ENCODE data around the gene PPP2R3C. TPM values are rescaled to one million over a fixed set of nuclear protein-coding genes. Genes with fewer than 3 reads are reported as not detected.
A peak's percentile ranks its signal among the peaks of the same experiment; 100 is the strongest.
"Not testable (repeated sequence)": the region's sequence is repeated elsewhere in the genome, so short reads cannot be mapped to it uniquely, and the experiment has no call there.

PPP2R3C gene
- total RNA-seq, 2 donors from 2014 or later: 40.3 to 57.2 TPM

DNA sequence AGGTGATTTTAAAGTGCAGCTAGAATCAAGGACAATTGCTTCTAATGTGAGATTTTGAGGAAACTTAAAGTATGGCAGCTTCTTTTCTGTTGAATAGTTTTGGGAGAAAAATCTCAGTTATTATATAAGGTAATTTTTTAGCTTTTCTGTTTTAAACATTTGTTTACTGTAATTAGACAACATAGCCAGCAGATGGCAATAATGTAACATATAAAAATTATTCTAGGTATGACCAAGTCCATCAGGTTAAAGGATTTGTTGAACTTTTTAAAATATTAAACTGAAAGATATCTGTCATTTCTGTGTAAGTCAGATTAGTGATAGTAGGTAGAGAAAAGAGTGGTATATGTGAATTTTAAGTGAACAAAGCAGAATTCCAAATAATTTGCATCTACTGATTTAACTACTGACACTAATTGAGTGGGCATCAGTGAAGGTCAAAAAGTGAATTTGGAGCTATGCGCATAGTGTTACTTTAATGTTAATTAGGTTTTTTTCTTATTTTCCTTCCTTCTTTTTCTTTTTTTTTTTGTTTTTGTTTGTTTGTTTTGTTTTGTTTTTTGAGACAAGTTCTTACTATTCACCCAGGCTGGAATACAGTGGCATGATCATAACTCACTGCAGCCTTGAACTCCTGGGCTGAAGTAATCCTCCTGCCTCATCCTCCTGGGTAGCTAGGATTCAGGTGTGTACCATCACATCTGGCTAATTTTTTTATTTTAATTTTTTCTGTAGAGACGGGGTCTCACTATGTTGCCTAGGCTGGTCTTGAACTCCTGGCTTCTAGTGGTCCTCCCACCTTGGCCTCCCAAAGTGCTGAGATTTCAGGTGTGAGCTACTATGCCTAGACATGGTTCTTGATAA is 19.2 kb upstream of the PPP2R3C start:
- peaks cover 0 to 2% of the 10 kb centered on the region in 2 donors for H3K36me3 Mint-ChIP-seq
- DNase-seq (ENCODE audit: low spot score in 2 of 2) (no peak), ATAC-seq (no peak)
- H3K9me3 Mint-ChIP-seq: no peaks in the 10 kb centered on the region
- no peak overlapping the region for H3K27ac Mint-ChIP-seq

DNA sequence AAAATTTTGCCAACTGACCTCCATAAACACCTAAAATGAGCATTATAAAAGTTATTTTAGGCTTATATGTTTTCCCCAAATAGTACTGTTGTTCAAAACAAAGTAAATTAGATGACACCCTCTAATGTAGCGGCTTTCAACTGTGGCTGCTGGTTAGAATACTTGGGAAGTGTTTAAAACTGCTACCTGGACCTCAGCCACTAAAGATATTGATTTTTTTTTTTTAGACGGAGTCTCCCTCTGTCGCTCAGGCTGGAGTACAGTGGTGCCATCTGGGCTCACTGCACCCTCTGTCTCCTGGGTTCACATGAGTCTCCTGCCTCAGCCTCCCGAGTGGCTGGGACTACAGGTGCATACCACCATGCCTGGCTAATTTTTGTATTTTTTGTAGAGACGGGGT is 16.8 kb upstream of the PPP2R3C start:
- DNase-seq (ENCODE audit: low spot score in 2 of 2) (no peak), ATAC-seq (no peak)
- Mint-ChIP-seq H3K9me3 (no peaks in the 10 kb centered on the region), H3K27ac (no peak overlapping the region), H3K36me3 (peaks cover under 1 to 17% of the 10 kb centered on the region in 2 donors)

DNA sequence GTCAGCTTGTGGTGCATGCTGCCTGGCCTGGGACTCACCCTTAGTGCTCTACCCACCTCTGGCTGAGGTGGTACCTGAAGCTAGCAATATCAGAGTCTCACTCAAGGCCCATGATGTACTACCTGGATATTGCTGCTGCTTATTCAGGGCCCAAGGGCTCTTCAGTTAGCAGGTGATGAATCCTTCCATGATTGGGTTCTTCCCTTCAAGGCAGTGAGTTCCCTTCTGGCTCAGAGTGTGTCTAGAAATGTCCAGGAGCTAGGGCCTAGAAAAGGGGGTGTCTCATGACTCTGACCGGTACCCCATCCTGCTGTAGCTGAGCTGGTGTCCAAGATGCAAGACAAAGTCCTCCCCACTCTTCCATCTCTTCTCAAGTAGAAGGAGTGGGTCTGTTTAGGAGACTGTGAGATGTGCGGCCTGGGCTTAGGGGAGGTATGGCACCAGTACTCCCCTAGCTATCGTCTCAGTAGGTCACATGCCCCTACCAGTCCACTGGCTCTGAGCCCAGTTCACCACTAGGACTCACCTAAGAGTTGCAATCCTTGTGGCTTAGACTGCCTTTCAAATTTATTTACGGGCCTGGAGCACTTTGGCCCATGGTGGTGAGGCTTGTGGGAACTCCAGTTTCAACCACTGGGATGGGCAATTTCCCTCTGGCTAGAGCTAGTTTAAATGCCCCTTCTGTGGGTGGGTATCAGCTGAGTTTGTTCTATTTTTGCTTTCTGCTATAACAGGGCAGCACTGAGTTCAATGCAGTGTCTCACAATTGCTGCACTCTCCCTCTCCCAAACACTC is 12.7 kb upstream of the PPP2R3C start:
- DNase-seq (ENCODE audit: low spot score in 2 of 2) (no peak), ATAC-seq (no peak)
- peak overlapping the region; percentile 77 to 91 for H3K27ac Mint-ChIP-seq
- H3K9me3 Mint-ChIP-seq: no peaks in the 10 kb centered on the region
- peaks cover 6 to 43% of the 10 kb centered on the region in 2 donors for H3K36me3 Mint-ChIP-seq

- ATAC-seq: no peak
- peak overlapping the region; percentile 77 to 91 for H3K27ac Mint-ChIP-seq
- DNase-seq (ENCODE audit: low spot score in 2 of 2): no peak
- H3K36me3 Mint-ChIP-seq: peaks cover 6 to 51% of the 10 kb centered on the region in 2 donors
- no peaks in the 10 kb centered on the region for H3K9me3 Mint-ChIP-seq
Observed at GRCh38 chr14:35133542-35134328, 11.9 kb upstream of the PPP2R3C start.

DNA sequence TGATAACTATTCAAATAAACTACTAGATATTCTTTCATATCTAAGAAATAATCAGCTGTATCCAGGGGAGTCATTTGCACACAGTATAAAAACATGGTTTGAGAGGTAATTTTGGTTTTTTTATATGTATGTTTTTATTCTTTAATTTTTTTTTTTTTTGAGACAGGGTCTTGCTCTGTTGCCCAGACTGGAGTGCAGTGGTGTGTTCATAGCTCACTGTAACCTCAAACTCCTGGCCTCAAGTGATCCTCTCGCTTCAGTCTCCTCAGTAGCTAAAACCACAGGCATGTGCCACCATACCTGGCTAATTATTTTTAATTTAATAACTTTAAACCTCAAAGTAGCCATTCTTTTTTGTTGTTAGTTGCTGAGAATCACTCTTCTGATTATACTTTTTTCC is 2.3 kb upstream of the PPP2R3C start:
- Mint-ChIP-seq H3K27ac (peak overlapping the region in 1 of 2 donors; percentile 99), H3K9me3 (no peaks in the 10 kb centered on the region), H3K36me3 (peaks cover 40 to 62% of the 10 kb centered on the region in 2 donors)
- ATAC-seq (no peak), DNase-seq (ENCODE audit: low spot score in 2 of 2) (no peak)

GRCh38 chr14:35123388-35123703 is 1.6 kb upstream of the PPP2R3C start:
- DNase-seq (ENCODE audit: low spot score in 2 of 2) (no peak), ATAC-seq (no peak)
- Mint-ChIP-seq H3K27ac (peak overlapping the region; percentile 99), H3K9me3 (no peaks in the 10 kb centered on the region), H3K36me3 (peaks cover 33 to 59% of the 10 kb centered on the region in 2 donors)

DNA sequence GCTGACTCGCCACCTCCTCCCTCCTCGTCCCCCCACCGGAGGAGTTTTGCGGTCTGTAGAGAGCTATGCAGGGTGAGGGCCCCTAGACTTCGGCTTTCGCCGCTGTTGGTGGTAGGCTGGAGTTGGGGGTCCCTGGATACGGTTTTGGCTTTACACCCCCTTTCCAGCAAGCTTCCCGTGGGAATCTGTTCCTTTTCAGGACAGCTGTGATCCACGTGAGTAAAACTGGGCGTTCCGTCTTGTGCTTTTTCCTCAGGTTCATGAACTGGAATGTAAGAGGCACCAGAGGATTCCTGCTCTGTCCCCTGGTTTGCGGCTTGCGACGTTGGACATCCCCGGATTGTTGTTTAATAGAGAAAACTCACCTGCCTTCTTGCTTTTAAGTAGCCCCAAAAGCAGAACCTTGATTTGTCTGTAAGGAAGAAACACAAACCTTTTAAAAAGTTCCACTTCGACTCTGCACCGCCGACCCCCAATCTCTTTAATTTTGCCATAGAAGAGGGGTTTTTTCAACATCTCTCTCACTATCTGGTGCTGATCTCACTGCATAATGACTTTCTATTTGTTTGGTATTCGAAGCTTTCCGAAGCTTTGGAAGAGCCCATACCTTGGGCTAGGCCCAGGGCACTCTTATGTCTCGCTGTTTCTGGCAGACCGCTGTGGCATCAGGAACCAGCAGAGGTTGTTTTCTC is 1.1 kb upstream of the PPP2R3C start:
- DNase-seq (ENCODE audit: low spot score in 2 of 2) (no peak), ATAC-seq (no peak)
- peaks cover 28 to 54% of the 10 kb centered on the region in 2 donors for H3K36me3 Mint-ChIP-seq
- H3K9me3 Mint-ChIP-seq: no peaks in the 10 kb centered on the region
- H3K27ac Mint-ChIP-seq: peak overlapping the region; percentile 99

DNA sequence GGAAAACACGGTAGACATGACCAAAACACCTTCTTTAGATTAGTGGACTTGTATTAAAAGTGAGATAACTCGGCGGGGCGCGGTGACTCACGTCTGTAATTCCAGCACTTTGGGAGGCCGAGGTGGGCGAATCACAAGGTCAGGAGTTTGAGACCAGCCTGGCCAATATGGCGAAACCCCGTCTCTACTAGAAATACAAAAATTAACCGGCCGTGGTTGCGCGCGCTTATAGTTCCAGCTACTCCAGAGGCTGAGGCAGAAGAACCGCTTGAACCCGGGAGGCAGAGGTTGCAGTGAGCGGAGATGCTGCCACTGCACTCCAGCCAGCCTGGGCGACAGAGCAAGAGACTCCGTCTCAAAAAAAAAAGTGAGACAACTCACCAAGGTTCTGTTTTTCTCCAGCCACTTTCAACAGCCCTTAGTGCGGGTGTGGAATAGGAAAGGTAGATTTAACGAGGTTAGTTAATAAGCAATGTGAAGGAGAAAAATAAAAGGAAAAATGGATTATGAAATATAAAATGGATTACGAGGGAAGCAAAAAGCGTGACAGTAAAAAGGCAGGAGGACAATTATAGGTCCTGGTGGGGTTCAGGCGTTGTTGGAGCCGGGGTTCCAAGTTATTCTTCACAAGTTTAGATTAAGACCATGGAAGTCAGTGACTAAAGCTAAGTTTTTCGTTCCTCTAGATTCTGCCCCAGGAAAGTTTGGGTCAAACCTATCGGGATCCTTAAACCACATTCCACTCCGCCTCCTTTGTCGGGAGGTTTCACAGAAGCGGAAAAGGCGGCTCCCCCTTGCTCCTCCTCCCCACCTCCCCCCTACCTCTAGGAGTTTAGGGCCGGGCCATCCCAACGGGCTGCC is 534 bp downstream of the PPP2R3C start:
- ATAC-seq (no peak), DNase-seq (ENCODE audit: low spot score in 2 of 2) (no peak)
- H3K36me3 Mint-ChIP-seq: peaks cover 23 to 52% of the 10 kb centered on the region in 2 donors
- H3K27ac Mint-ChIP-seq: peak overlapping the region; percentile 99
- H3K9me3 Mint-ChIP-seq: no peaks in the 10 kb centered on the region

DNA sequence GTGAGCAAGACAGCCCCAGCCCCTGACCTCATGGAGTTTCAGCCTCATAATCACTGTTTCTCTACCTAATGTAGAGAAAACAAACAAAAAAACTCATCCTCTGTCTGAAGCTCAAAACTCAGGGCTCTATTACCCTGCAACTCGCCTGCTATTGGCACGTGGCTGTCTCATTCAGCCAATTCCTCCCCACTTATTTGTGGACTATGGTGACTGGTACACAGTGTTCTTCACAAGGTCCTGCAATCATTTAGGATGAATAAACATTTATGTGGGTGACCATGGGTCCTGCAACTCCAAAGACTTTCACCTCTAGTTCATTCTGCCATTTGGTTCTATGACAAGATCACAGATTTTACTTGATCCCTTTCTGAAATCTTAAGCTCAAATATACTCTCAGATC is 4.7 kb downstream of the PPP2R3C start:
- H3K27ac Mint-ChIP-seq: peak overlapping the region in 1 of 2 donors; percentile 34
- DNase-seq (ENCODE audit: low spot score in 2 of 2) (no peak), ATAC-seq (no peak)
- peaks cover 27 to 37% of the 10 kb centered on the region in 2 donors for H3K36me3 Mint-ChIP-seq
- no peaks in the 10 kb centered on the region for H3K9me3 Mint-ChIP-seq

DNA sequence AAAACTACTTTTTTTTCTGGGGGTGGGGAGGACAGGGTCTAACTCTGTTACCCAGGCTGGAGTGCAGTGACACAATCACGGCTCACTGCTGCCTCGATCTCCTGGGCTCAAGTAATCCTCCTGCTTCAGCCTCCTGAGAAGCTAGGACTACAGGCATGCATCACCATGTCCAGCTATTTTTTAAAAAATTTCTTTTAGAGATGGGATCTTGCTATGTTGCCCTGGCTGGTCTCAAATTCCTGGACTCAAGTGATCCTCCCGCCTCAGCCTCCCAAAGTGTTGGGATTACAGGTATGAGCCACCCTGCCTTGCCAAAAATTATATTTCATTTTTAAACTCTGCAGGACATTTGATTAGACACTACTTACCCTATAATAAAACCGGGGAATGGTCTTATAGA is 5.5 kb downstream of the PPP2R3C start:
- no peak for DNase-seq (ENCODE audit: low spot score in 2 of 2)
- no peaks in the 10 kb centered on the region for H3K9me3 Mint-ChIP-seq
- no peak for ATAC-seq
- H3K27ac Mint-ChIP-seq: no peak overlapping the region
- H3K36me3 Mint-ChIP-seq: peaks cover 28 to 35% of the 10 kb centered on the region in 2 donors

GRCh38 chr14:35114036-35114435 is 7.8 kb downstream of the PPP2R3C start:
- ATAC-seq (no peak), DNase-seq (ENCODE audit: low spot score in 2 of 2) (no peak)
- Mint-ChIP-seq H3K9me3 (no peaks in the 10 kb centered on the region), H3K36me3 (peaks cover 14 to 33% of the 10 kb centered on the region in 2 donors), H3K27ac (no peak overlapping the region)

GRCh38 chr14:35113308-35113950 is 8.4 kb downstream of the PPP2R3C start:
- no peak for DNase-seq (ENCODE audit: low spot score in 2 of 2)
- peaks cover 14 to 33% of the 10 kb centered on the region in 2 donors for H3K36me3 Mint-ChIP-seq
- ATAC-seq: no peak
- H3K27ac Mint-ChIP-seq: peak overlapping the region in 1 of 2 donors; percentile 11
- H3K9me3 Mint-ChIP-seq: no peaks in the 10 kb centered on the region

GRCh38 chr14:35112641-35113040 is 9.1 kb downstream of the PPP2R3C start:
- Mint-ChIP-seq H3K36me3 (peaks cover 14 to 33% of the 10 kb centered on the region in 2 donors), H3K27ac (peak overlapping the region in 1 of 2 donors; percentile 39)

DNA sequence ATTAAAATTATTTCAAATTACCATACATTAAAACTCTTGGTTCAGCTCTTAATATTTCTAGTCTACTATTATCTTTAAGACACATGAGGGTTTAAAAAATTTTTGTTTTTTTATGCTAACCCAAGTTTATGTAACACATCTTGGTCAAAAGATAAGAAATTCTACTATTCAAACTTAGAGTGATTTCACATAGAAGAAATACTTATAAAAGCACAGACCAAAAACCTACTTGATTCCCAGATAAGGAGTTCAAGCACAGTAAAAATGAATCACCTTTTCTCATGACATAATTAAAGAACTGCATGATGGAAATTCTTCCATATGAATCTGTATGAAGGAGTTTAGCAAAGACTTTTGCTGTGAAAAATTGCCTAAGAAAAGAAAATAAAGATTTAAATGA is 13.9 kb downstream of the PPP2R3C start:
- DNase-seq (ENCODE audit: low spot score in 2 of 2): no peak
- H3K36me3 Mint-ChIP-seq: peaks cover 2 to 19% of the 10 kb centered on the region in 2 donors

More at GRCh38 chr14:35112641-35113040, 9.1 kb downstream of the PPP2R3C start:
- ATAC-seq (no peak), DNase-seq (ENCODE audit: low spot score in 2 of 2) (no peak)
- no peaks in the 10 kb centered on the region for H3K9me3 Mint-ChIP-seq

DNA sequence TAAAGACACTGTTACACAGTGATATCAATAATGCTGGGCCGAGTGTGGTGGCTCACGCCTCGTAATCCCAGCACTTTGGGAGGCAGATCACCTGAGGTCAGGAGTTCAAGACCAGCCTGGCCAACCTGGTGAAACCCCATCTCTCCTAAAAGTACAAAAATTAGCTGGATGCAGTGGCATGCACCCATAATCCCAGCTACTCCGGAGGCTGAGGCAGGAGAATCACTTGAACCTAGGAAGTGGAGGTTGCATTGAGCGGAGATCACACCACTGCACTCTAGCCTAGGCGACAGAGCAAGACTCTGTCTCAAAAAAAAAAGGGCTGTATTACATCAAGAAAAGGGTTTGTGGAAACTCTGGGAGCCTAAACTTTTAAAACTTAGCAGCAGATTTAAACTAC is 27.1 kb downstream of the PPP2R3C start:
- not testable (repeated sequence) for ATAC-seq; DNase-seq (ENCODE audit: low spot score in 2 of 2); H3K27ac Mint-ChIP-seq; H3K36me3 Mint-ChIP-seq; H3K9me3 Mint-ChIP-seq

More for the DNA sequence above, 13.9 kb downstream of the PPP2R3C start:
- H3K27ac Mint-ChIP-seq: no peak overlapping the region
- no peaks in the 10 kb centered on the region for H3K9me3 Mint-ChIP-seq
- no peak for ATAC-seq
